NT2/D1 (cell line): ENCODE results near the gene COX4I1.
A peak's percentile ranks its signal among the peaks of the same experiment; 100 is the strongest.

Source experiments
- DNase-seq: peaks from one replicate; pipeline ENCODE4 v3.0.0-alpha.2; 2011; ENCODE audit warnings: low read depth, low spot score
- H3K27me3 ChIP-seq: 2 replicates; pipeline ENCODE4 v1.6.0; 2011; ENCODE audit warnings: mild to moderate bottlenecking; ENCODE audit not compliant: insufficient read length, insufficient read depth
- H3K36me3 ChIP-seq: 2 replicates; pipeline ENCODE4 v1.6.1; 2011; ENCODE audit warnings: mild to moderate bottlenecking, low read length, mixed read lengths; ENCODE audit not compliant: insufficient read depth, insufficient read length
- H3K4me1 ChIP-seq: 2 replicates; pipeline ENCODE4 v1.5.1; 2011; ENCODE audit not compliant: insufficient read depth, insufficient read length
- H3K4me3 ChIP-seq: 2 replicates; pipeline ENCODE4 v1.5.1; 2011; ENCODE audit warnings: low read depth; ENCODE audit not compliant: insufficient read length
- H3K9ac ChIP-seq: 2 replicates; pipeline ENCODE4 v1.6.0; 2011; ENCODE audit warnings: low read depth; ENCODE audit not compliant: insufficient read length
- H3K9me3 ChIP-seq: 2 replicates; pipeline ENCODE4 v1.5.1; 2011; ENCODE audit warnings: mild to moderate bottlenecking, low read length; ENCODE audit not compliant: insufficient read depth
- SUZ12 ChIP-seq: IDR thresholded peaks from 2 replicates; pipeline ENCODE4 v1.6.1; 2011; ENCODE audit not compliant: insufficient read length, insufficient read depth; ENCODE audit errors: extremely low read depth
- YY1 ChIP-seq: IDR thresholded peaks from 2 replicates; pipeline ENCODE4 v1.6.1; 2011; ENCODE audit not compliant: insufficient read length, insufficient read depth
- ZNF274 ChIP-seq: IDR thresholded peaks from 2 replicates; pipeline ENCODE4 v1.6.1; 2011; ENCODE audit warnings: mild to moderate bottlenecking, low read depth, low read length

Gene COX4I1

DNA sequence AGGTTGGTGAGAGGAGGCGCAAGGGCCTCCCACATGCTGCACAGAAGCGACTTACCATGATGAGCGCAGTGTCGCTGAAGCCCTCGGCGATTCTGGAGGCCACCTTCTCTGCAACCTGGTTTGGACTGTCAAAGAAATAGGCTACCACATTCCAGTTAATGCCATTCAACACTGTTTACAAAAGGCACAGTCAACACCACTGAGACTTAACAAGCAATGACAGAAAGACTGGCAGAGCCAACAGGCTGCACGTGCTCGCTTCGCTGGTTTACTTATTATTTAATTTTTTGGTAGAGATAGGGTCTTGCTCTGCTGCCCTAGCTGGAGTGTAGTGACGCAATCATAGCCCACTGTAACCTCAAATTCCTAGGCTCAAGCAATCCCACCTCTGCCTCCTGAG is 18.3 kb upstream of the COX4I1 start:
- TF ChIP-seq ZNF274 (no peak), YY1 (no peak), SUZ12 (no peak)
- H3K36me3 ChIP-seq: peaks cover 83% of the 10 kb centered on the region
- no peaks in the 10 kb centered on the region for H3K9me3 ChIP-seq
- H3K27me3 ChIP-seq: no peaks in the 10 kb centered on the region
- H3K4me1 ChIP-seq: no peaks in the 10 kb centered on the region
- DNase-seq: no peak
- H3K9ac ChIP-seq: no peak overlapping the region
- H3K4me3 ChIP-seq: no peak overlapping the region

- no peaks in the 10 kb centered on the region for H3K27me3 ChIP-seq
- H3K9me3 ChIP-seq: no peaks in the 10 kb centered on the region
- peaks cover 84% of the 10 kb centered on the region for H3K36me3 ChIP-seq
- H3K4me1 ChIP-seq: no peaks in the 10 kb centered on the region
- no peak for TF ChIP-seq YY1
- no peak for TF ChIP-seq SUZ12
- H3K9ac ChIP-seq: no peak overlapping the region
- DNase-seq: no peak
- no peak overlapping the region for H3K4me3 ChIP-seq
Measured at GRCh38 chr16:85781695-85782370, 17.7 kb upstream of the COX4I1 start.

GRCh38 chr16:85782451-85782850 is 17.0 kb upstream of the COX4I1 start:
- no peak overlapping the region for H3K4me3 ChIP-seq
- no peak for DNase-seq
- no peaks in the 10 kb centered on the region for H3K4me1 ChIP-seq
- no peaks in the 10 kb centered on the region for H3K9me3 ChIP-seq
- H3K9ac ChIP-seq: no peak overlapping the region
- H3K27me3 ChIP-seq: no peaks in the 10 kb centered on the region
- H3K36me3 ChIP-seq: peaks cover 84% of the 10 kb centered on the region
- TF ChIP-seq ZNF274 (no peak), YY1 (no peak), SUZ12 (no peak)

GRCh38 chr16:85783441-85783840 is 16.1 kb upstream of the COX4I1 start:
- H3K36me3 ChIP-seq: peaks cover 85% of the 10 kb centered on the region
- H3K9me3 ChIP-seq: no peaks in the 10 kb centered on the region
- H3K27me3 ChIP-seq: no peaks in the 10 kb centered on the region
- DNase-seq: no peak
- peak overlapping the region; percentile 57 for H3K9ac ChIP-seq
- TF ChIP-seq SUZ12: no peak
- no peak for TF ChIP-seq ZNF274
- TF ChIP-seq YY1: no peak
- H3K4me1 ChIP-seq: no peaks in the 10 kb centered on the region
- H3K4me3 ChIP-seq: no peak overlapping the region

GRCh38 chr16:85784813-85785212 is 14.7 kb upstream of the COX4I1 start:
- peaks cover 83% of the 10 kb centered on the region for H3K36me3 ChIP-seq
- no peaks in the 10 kb centered on the region for H3K4me1 ChIP-seq
- no peak overlapping the region for H3K4me3 ChIP-seq
- no peaks in the 10 kb centered on the region for H3K9me3 ChIP-seq
- H3K27me3 ChIP-seq: no peaks in the 10 kb centered on the region
- no peak overlapping the region for H3K9ac ChIP-seq
- DNase-seq: no peak
- TF ChIP-seq SUZ12 (no peak), ZNF274 (no peak), YY1 (no peak)

GRCh38 chr16:85785927-85786326 is 13.6 kb upstream of the COX4I1 start:
- Histone ChIP-seq H3K9me3 (no peaks in the 10 kb centered on the region), H3K27me3 (no peaks in the 10 kb centered on the region), H3K36me3 (peaks cover 80% of the 10 kb centered on the region), H3K4me3 (no peak overlapping the region), H3K9ac (no peak overlapping the region), H3K4me1 (no peaks in the 10 kb centered on the region)
- TF ChIP-seq ZNF274 (no peak), YY1 (no peak)
- DNase-seq: no peak

DNA sequence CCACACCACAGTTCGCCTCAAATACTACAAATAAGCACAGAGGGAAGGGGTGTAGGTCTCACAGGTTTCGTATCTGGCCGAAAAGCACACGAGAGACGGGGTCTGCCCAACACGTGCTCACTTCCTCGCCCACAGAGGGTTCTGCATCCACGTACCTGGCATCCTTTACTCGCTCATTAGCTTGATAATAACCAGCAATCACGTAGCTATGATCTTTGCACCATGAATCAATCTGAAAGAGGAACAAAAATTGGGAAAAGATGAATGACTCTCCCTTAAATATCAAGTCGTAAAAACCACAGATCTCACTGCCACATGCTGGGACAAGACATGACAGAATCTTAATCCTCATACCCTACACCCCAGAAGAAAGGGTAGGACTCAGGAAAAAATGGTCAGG is 10.7 kb upstream of the COX4I1 start:
- DNase-seq: no peak
- Histone ChIP-seq H3K4me3 (no peak overlapping the region), H3K36me3 (peaks cover 83% of the 10 kb centered on the region), H3K4me1 (no peaks in the 10 kb centered on the region), H3K9me3 (no peaks in the 10 kb centered on the region), H3K27me3 (no peaks in the 10 kb centered on the region), H3K9ac (peak overlapping the region; percentile 46)
- TF ChIP-seq YY1 (no peak), ZNF274 (no peak), SUZ12 (no peak)

DNA sequence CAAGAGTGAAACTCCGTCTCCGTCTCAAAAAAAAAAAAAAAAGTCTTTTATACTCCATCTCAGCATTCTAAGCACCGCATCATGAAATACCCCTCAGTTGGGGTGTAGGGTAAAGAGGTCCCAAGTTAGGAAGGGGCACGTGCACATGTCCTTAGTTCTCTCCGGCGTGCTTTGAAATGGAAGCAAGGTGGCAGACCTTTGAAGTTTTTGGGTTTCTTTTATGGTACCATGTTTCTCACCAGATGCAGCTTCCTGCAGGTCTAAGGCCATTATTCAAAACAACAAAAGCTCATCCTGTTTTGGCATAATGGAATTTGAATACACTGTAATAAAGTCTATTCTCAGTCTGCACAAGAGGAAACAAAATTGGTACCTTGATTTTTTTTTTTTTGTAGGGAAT is 9.7 kb upstream of the COX4I1 start:
- H3K36me3 ChIP-seq: peaks cover 87% of the 10 kb centered on the region
- H3K9me3 ChIP-seq: no peaks in the 10 kb centered on the region
- no peak for DNase-seq
- TF ChIP-seq SUZ12 (no peak), YY1 (no peak), ZNF274 (no peak)
- H3K4me1 ChIP-seq: no peaks in the 10 kb centered on the region
- no peak overlapping the region for H3K9ac ChIP-seq
- H3K4me3 ChIP-seq: no peak overlapping the region
- no peaks in the 10 kb centered on the region for H3K27me3 ChIP-seq
